Measurements from ENCODE around the gene TRPV3. TPM values are rescaled to one million over a fixed set of nuclear protein-coding genes. Genes with fewer than 3 reads are reported as not detected.
A peak's percentile ranks its signal among the peaks of the same experiment; 100 is the strongest.

The TRPV3 gene
- total and polyA plus RNA-seq, 2 donors (not counting 3 experiments of a cell fraction or from before 2014, with no cell fraction given) = 0.01 TPM; not detected in 1

DNA sequence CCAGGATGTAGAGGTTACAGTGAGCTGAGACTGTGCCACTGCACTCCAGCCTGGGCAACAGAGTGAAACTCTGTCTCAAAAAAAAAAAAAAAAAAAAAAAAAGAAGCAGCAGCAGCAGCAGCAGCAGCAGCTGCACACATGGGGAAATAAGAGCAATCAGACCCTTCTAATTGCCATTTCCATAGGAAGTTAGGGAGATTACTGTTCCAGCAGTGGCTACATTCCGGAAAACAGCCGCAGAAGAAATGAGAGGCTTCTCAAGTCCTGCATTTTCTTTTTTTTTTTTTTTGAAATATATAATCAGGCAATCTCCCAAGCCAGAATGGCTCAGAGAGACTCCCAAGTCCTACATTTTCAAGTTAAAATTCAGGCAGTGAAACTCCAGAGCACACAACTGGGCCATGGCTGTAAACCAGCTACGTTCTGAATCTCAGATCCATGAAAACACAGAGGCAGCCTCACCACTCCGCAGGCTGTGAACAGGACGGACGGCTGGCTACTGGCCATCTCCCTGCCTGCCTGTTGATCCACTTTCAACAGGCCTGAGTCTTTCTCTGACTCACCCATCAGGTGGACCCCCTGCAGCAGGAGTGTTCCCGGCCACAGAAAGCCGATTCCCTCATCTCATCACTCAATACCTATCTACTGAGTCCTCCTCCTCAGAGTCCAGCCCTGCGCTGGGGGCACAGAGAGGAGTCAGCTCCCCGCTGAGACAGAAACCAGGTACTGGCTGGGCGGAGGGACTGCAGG is 36.6 kb upstream of the TRPV3 start:
- Histone ChIP-seq H3K36me3 (ENCODE audit: control insufficient read depth in 2 of 2, extremely low read depth in 1 of 2, insufficient read depth in 2 of 2, low read length in 2 of 2) (no peaks in the 10 kb centered on the region), H3K79me2 (ENCODE audit: control insufficient read depth, insufficient read depth, low read length) (no peaks in the 10 kb centered on the region), H3K27ac (ENCODE audit: insufficient read depth, low read depth, low read length) (no peak overlapping the region), H3K9ac (replicated peaks; ENCODE audit: extremely low read depth, insufficient read depth, low read length) (no peak overlapping the region), H4K20me1 (replicated peaks; ENCODE audit: control insufficient read depth, extremely low read depth, insufficient read depth, low read length) (no peaks in the 10 kb centered on the region), H3K9me1 (replicated peaks; ENCODE audit: control insufficient read depth, extremely low read depth, insufficient read depth, low read length) (no peaks in the 10 kb centered on the region), H2AFZ (ENCODE audit: low read depth, low read length) (no peak overlapping the region), H3K9me3 (replicated peaks; ENCODE audit: control insufficient read depth, insufficient read depth, low read length) (no peaks in the 10 kb centered on the region), H3K27me3 (ENCODE audit: control insufficient read depth in 2 of 2, insufficient read depth in 2 of 2, low read length in 2 of 2) (no peaks in the 10 kb centered on the region), H3K4me3 (replicated peaks in 1 of 3; ENCODE audit: insufficient read depth in 1 of 3, low read depth in 1 of 3, low read length in 3 of 3) (no peak overlapping the region), H3K4me2 (ENCODE audit: insufficient read depth, low read length) (no peak overlapping the region), H3K4me1 (ENCODE audit: control insufficient read depth, extremely low read depth, insufficient read depth, low read length) (no peaks in the 10 kb centered on the region)
- POLR2A ChIA-PET = interaction anchor here (0.7 kb wide), 1 partner anchor 434 kb away, joined by 4 read pairs; no protein-coding TSS in a partner anchor
- dilution Hi-C loops (cut with MboI; ENCODE audit: extremely low pct_ligation_motif_present, low sequenced_read_pairs) = no loop called here
- CTCF ChIA-PET = no interaction called here
- TF ChIP-seq, protein P1, sequence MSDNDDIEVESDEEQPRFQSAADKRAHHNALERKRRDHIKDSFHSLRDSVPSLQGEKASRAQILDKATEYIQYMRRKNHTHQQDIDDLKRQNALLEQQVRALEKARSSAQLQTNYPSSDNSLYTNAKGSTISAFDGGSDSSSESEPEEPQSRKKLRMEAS (IDR thresholded peaks at IDR 0.05; ENCODE audit: insufficient read depth, insufficient read length) = no peak
- DNase-seq (ENCODE audit: low read depth, low spot score) (peak; percentile 46), FAIRE-seq (no peak)
- intact Hi-C loops (cut with micrococcal nuclease) = no loop called here
- BruUV-seq (replicated peaks) = no TSS peak

DNA sequence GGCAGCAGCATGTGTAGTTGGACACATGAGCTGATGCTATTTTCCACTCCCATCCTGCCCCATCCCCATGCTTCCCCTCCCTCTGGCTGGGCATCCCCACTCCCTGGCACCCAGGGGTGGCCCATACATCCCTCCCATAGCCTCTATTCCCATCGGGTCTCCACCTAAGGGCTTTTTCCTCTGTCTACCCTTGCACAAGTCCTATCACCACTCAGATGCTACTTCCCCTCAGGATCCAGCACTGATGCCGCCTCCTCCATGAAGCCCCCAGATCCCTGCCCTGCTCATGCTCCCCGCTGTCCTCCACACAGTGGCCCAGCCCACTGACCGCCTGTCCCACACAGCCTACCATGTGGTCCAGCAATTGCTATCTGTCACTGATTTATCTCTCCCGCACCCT is 35.8 kb upstream of the TRPV3 start:
- intact Hi-C loops (cut with micrococcal nuclease) (no loop called here), dilution Hi-C loops (cut with MboI; ENCODE audit: extremely low pct_ligation_motif_present, low sequenced_read_pairs) (no loop called here)
- H4K20me1 ChIP-seq (replicated peaks; ENCODE audit: control insufficient read depth, extremely low read depth, insufficient read depth, low read length) = no peaks in the 10 kb centered on the region
- H3K9me1 ChIP-seq (replicated peaks; ENCODE audit: control insufficient read depth, extremely low read depth, insufficient read depth, low read length) = no peaks in the 10 kb centered on the region
- H3K79me2 ChIP-seq (ENCODE audit: control insufficient read depth, insufficient read depth, low read length) = no peaks in the 10 kb centered on the region
- H3K9me3 ChIP-seq (replicated peaks; ENCODE audit: control insufficient read depth, insufficient read depth, low read length) = no peaks in the 10 kb centered on the region
- no TSS peak for BruUV-seq (replicated peaks)
- ChIA-PET CTCF (interaction anchor here (0.7 kb wide), 1 partner anchor 17 kb away, joined by 3 read pairs; no protein-coding TSS in a partner anchor), POLR2A (interaction anchor here (0.7 kb wide), 1 partner anchor 433 kb away, joined by 4 read pairs; no protein-coding TSS in a partner anchor)
- no peak overlapping the region for H3K4me3 ChIP-seq (replicated peaks in 1 of 3; ENCODE audit: insufficient read depth in 1 of 3, low read depth in 1 of 3, low read length in 3 of 3)
- DNase-seq (ENCODE audit: low read depth, low spot score) (no peak), FAIRE-seq (no peak)
- no peaks in the 10 kb centered on the region for H3K27me3 ChIP-seq (ENCODE audit: control insufficient read depth in 2 of 2, insufficient read depth in 2 of 2, low read length in 2 of 2)
- H3K9ac ChIP-seq (replicated peaks; ENCODE audit: extremely low read depth, insufficient read depth, low read length) = no peak overlapping the region
- no peak overlapping the region for H3K27ac ChIP-seq (ENCODE audit: insufficient read depth, low read depth, low read length)
- H3K4me2 ChIP-seq (ENCODE audit: insufficient read depth, low read length) = no peak overlapping the region
- H3K36me3 ChIP-seq (ENCODE audit: control insufficient read depth in 2 of 2, extremely low read depth in 1 of 2, insufficient read depth in 2 of 2, low read length in 2 of 2) = no peaks in the 10 kb centered on the region
- no peak overlapping the region for H2AFZ ChIP-seq (ENCODE audit: low read depth, low read length)
- H3K4me1 ChIP-seq (ENCODE audit: control insufficient read depth, extremely low read depth, insufficient read depth, low read length) = no peaks in the 10 kb centered on the region
- TF ChIP-seq POLR2AphosphoS5 (IDR thresholded peaks at IDR 0.05; ENCODE audit: insufficient read depth, low read depth, low read length) (no peak), MYC (IDR thresholded peaks at IDR 0.05; ENCODE audit: low read depth, low read length) (no peak), POLR2A (IDR thresholded peaks at IDR 0.05; ENCODE audit: low read depth, low read length) (no peak), FOS (IDR thresholded peaks at IDR 0.05; ENCODE audit: borderline replicate concordance, insufficient read depth, low read length) (no peak), EZH2 (IDR thresholded peaks at IDR 0.05; ENCODE audit: borderline replicate concordance, low read depth, low read length, severe bottlenecking) (no peak), GATA2 (IDR thresholded peaks at IDR 0.05; ENCODE audit: insufficient read depth, insufficient read length, low read depth, low read length) (no peak), JUN (IDR thresholded peaks at IDR 0.05; ENCODE audit: borderline replicate concordance, insufficient read depth, insufficient read length, low read depth) (no peak)
- TF ChIP-seq, protein P2, sequence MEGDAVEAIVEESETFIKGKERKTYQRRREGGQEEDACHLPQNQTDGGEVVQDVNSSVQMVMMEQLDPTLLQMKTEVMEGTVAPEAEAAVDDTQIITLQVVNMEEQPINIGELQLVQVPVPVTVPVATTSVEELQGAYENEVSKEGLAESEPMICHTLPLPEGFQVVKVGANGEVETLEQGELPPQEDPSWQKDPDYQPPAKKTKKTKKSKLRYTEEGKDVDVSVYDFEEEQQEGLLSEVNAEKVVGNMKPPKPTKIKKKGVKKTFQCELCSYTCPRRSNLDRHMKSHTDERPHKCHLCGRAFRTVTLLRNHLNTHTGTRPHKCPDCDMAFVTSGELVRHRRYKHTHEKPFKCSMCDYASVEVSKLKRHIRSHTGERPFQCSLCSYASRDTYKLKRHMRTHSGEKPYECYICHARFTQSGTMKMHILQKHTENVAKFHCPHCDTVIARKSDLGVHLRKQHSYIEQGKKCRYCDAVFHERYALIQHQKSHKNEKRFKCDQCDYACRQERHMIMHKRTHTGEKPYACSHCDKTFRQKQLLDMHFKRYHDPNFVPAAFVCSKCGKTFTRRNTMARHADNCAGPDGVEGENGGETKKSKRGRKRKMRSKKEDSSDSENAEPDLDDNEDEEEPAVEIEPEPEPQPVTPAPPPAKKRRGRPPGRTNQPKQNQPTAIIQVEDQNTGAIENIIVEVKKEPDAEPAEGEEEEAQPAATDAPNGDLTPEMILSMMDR (IDR thresholded peaks at IDR 0.05; ENCODE audit: extremely low read depth in 1 of 2, insufficient read depth in 1 of 2, low read depth in 1 of 2, low read length in 2 of 2) = no peak
- TF ChIP-seq, protein P1 (IDR thresholded peaks at IDR 0.05; ENCODE audit: insufficient read depth, insufficient read length) = no peak

Measured in endothelial cell of umbilical vein (primary cell).